Colonic mucosa (tissue), 4 donors: Measurements from ENCODE around the gene SLC25A52. TPM values are rescaled to one million over a fixed set of nuclear protein-coding genes. Genes with fewer than 3 reads are reported as not detected.

Experiments
- DNase-seq: peaks from one replicate; pipeline ENCODE4 v3.0.0-alpha.2; 2020
- H3K27ac ChIP-seq: fragments of 200-600 bp; one replicate; pipeline ENCODE4 v1.8.0; 2021
- H3K27me3 ChIP-seq: fragments of 200-600 bp; one replicate; pipeline ENCODE4 v1.8.0; 2021
- H3K36me3 ChIP-seq: fragments of 200-600 bp; one replicate; pipeline ENCODE4 v1.8.0; 2021
- H3K4me1 ChIP-seq: fragments of 200-600 bp; one replicate; pipeline ENCODE4 v1.8.0; 2021; ENCODE audit warnings: mild to moderate bottlenecking
- H3K4me3 ChIP-seq: fragments of 200-600 bp; one replicate; pipeline ENCODE4 v1.8.0; 2021
- H3K9ac ChIP-seq, 2 donors: one replicate each; pipeline ENCODE4 v1.7.0; 2013; ENCODE audit warnings: control low read depth in 2 of 2, low read depth in 2 of 2, low read length in 2 of 2
- H3K9me3 ChIP-seq: fragments of 200-600 bp; one replicate; pipeline ENCODE4 v1.8.0; 2021
- intact Hi-C: fragments of 100-400 bp; cut with DNase I; formaldehyde crosslinking; loops from one replicate; pipeline ENCODE4 v1.14.1; 2022
- total RNA-seq, 2 donors: library from RNA; stranded (reverse); fragmentation: NEBNext Ultra II Directional in 1 of 2; extraction: Animal tissue kit (Norgen Biotek cat#: 25700) in 1 of 2; gene quantifications; one replicate each; pipeline ENCODE4 v1.2.1, GENCODE V29; 2021
- TF ChIP-seq, protein P1 (sequence below): fragments of 200-600 bp; IDR thresholded peaks from one replicate; pipeline ENCODE4 v1.8.0; 2022; ENCODE audit warnings: antibody characterized with exemption, mild to moderate bottlenecking
- donor health status: healthy.
- donor health status: DM: no; HTN: no; CAD: no.
- donor health status: DM: no; HTN: no; CAD: no.

Gene SLC25A52
- total RNA-seq, 2 donors from 2014 or later: not detected

DNA sequence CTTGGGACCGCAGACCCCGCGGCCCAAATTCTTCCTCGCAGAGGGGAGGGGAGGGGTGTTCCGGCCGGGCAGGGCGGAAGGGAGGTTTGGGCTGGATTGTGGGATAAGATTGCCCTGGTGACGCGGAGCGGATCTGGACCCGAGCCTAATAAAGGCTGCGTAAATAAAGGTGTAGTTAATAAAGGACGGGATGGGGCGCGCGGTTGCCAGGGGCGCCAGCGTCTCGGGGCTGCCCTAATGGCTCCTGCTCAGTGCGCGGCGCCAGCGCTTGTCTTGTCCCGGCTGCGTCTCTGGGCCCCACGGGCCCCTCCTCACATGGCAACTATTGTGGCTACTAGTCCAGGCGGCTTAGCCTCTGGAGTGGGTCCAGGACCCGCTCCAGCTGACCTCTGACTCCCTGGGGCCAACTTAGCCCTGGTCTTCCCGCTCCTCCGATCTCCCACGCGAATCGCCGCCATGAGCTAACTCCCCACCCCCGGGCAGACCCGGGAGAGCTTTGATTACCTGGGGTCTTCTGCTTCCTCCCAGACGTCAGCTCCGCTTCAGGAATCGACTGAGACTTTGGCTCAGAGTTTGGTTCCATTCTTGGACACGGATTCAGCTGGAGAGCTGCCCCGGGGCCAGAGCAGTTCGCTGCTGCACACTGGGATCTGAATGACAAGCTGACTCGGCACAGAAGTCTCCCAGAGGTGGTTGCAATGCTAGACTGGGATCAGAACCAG is 36.5 kb downstream of the SLC25A52 start:
- Histone ChIP-seq H3K4me1 (no peaks in the 10 kb centered on the region), H3K9me3 (no peaks in the 10 kb centered on the region), H3K4me3 (peak overlapping the region; percentile 39), H3K27me3 (no peaks in the 10 kb centered on the region), H3K36me3 (no peaks in the 10 kb centered on the region), H3K27ac (no peak overlapping the region), H3K9ac (peak overlapping the region; percentile 18 to 38)
- no peak for DNase-seq
- intact Hi-C loops: loop anchor here (2.0 kb wide), 1 partner anchor 167 kb away; no protein-coding TSS in a partner anchor
- TF ChIP-seq, protein P1, sequence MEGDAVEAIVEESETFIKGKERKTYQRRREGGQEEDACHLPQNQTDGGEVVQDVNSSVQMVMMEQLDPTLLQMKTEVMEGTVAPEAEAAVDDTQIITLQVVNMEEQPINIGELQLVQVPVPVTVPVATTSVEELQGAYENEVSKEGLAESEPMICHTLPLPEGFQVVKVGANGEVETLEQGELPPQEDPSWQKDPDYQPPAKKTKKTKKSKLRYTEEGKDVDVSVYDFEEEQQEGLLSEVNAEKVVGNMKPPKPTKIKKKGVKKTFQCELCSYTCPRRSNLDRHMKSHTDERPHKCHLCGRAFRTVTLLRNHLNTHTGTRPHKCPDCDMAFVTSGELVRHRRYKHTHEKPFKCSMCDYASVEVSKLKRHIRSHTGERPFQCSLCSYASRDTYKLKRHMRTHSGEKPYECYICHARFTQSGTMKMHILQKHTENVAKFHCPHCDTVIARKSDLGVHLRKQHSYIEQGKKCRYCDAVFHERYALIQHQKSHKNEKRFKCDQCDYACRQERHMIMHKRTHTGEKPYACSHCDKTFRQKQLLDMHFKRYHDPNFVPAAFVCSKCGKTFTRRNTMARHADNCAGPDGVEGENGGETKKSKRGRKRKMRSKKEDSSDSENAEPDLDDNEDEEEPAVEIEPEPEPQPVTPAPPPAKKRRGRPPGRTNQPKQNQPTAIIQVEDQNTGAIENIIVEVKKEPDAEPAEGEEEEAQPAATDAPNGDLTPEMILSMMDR: no peak

DNA sequence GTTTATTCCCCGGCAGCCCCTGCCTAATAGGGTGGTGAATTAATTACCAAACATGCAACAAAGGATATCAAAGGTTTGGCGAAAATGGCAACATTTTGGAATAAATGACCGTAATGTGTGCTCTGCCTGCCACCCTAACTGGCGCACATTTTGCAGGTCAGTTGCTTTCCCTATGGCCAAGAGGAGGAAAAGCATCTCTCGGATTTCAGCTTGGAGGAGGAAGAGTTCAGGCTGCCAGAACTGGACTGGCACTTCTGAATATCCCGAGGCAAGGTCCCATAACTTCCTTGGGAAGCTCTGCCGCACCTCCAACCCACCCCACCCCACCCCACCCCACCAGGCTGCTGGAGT is 37.1 kb downstream of the SLC25A52 start:
- TF ChIP-seq, protein P1: no peak
- Histone ChIP-seq H3K9ac (no peak overlapping the region), H3K9me3 (no peaks in the 10 kb centered on the region), H3K4me3 (peak overlapping the region; percentile 39), H3K27ac (no peak overlapping the region), H3K36me3 (no peaks in the 10 kb centered on the region), H3K4me1 (no peaks in the 10 kb centered on the region), H3K27me3 (no peaks in the 10 kb centered on the region)
- DNase-seq: no peak
- intact Hi-C loops: loop anchor here (2.0 kb wide), 1 partner anchor 167 kb away; no protein-coding TSS in a partner anchor

DNA sequence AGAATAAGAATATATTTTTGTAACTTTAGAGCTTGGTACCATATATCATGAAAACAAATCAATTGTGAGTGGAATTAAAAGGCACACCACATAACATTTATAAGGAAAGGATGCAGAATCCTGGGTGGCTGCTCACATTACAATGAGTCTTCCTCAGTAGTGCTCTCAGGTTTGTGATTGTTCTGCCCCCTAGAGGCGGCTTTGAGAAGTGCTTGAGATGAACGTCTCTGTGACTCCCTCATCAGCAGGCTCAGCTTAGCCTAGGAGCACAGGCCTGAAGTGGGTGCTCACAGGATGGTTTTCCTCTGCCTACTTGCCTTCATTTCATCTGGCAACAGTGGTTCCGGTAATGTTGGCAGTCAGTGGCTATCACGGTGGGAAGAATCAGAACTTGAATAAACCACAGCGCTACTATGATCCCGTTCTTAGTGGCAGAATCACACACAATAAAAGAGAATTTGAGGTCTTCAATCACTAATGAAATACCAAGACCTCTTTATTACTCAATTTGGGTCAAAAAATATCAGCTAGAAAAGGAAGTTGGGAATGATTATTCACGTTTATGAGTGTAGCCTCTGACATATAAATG is 38.2 kb downstream of the SLC25A52 start:
- H3K27me3 ChIP-seq: no peaks in the 10 kb centered on the region
- TF ChIP-seq, protein P1: peak; percentile 86
- H3K27ac ChIP-seq: no peak overlapping the region
- no peak overlapping the region for H3K9ac ChIP-seq
- intact Hi-C loops: loop anchor here (2.0 kb wide), 1 partner anchor 166 kb away; no protein-coding TSS in a partner anchor
- H3K4me3 ChIP-seq: no peak overlapping the region
- peak; percentile 91 for DNase-seq
- no peaks in the 10 kb centered on the region for H3K4me1 ChIP-seq
- no peaks in the 10 kb centered on the region for H3K9me3 ChIP-seq
- no peaks in the 10 kb centered on the region for H3K36me3 ChIP-seq

DNA sequence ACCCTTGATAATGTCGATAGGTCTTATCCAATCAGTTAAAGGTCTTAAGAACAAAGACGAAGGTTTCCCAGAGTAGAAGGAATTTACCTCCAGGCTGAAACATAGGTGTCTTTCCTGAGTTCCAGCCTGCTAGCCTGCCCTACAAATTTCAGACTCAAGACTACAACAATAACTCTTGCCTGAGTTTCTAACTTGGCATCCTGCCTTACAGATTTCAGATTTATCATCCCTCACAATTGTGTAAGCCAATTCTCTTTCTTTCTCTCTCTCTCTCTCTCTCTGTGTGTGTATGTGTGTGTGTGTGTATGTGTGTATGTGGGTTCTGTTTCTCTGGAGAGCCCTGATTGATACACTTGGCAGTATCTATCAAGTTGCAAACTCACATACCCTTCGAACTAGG is 39.1 kb downstream of the SLC25A52 start:
- no peak overlapping the region for H3K4me3 ChIP-seq
- H3K4me1 ChIP-seq: no peaks in the 10 kb centered on the region
- intact Hi-C loops: no loop called here
- TF ChIP-seq, protein P1: no peak
- H3K9ac ChIP-seq: no peak overlapping the region
- DNase-seq: no peak
- H3K36me3 ChIP-seq: no peaks in the 10 kb centered on the region
- no peaks in the 10 kb centered on the region for H3K9me3 ChIP-seq
- H3K27me3 ChIP-seq: no peaks in the 10 kb centered on the region
- H3K27ac ChIP-seq: no peak overlapping the region

DNA sequence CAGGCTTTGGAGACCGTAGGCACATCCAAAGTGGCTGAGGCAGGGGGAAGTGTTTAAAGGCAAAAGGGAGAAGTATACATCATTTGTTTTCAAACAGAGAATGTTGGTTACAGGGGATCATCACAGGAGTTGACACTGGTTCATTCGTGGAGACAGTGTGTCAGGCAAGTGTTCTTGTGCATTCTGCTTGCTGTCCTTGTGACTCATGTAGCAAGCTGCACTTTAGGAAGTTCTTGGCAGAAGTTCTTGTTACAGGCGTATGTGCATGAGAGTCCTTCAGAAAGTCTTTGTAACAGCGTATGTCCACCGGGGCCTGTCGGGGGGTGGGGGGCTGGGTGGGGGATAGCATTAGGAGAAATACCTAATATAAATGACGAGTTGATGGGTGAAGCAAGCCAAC is 39.8 kb downstream of the SLC25A52 start:
- H3K27me3 ChIP-seq: no peaks in the 10 kb centered on the region
- no peak overlapping the region for H3K27ac ChIP-seq
- H3K36me3 ChIP-seq: no peaks in the 10 kb centered on the region
- H3K4me3 ChIP-seq: no peak overlapping the region
- DNase-seq: no peak
- no peaks in the 10 kb centered on the region for H3K9me3 ChIP-seq
- TF ChIP-seq, protein P1: no peak
- intact Hi-C loops: no loop called here
- no peak overlapping the region for H3K9ac ChIP-seq
- no peaks in the 10 kb centered on the region for H3K4me1 ChIP-seq
